ENCODE measurements around the gene RUNX2.

- no peak for TF ChIP-seq CTCF (conservative IDR thresholded peaks at IDR 0.05; ENCODE audit: low read depth in 2 of 2)
- TF ChIP-seq EZH2phosphoT487 (IDR thresholded peaks at IDR 0.05; ENCODE audit: unreplicated experiment): no peak
- TF ChIP-seq EZH2 (IDR thresholded peaks at IDR 0.05; ENCODE audit: low read depth, unreplicated experiment): no peak
- TF ChIP-seq NANOG (IDR thresholded peaks at IDR 0.05; ENCODE audit: borderline replicate concordance): no peak
- no peak for TF ChIP-seq POLR2AphosphoS5 (IDR thresholded peaks at IDR 0.05; ENCODE audit: low read depth)
- no peak for TF ChIP-seq REST (IDR thresholded peaks at IDR 0.05; ENCODE audit: unreplicated experiment)
- TF ChIP-seq CREB1 (CRISPR knock-in tag; IDR thresholded peaks at IDR 0.05; ENCODE audit: low read depth): no peak
- TF ChIP-seq ETS1 (IDR thresholded peaks at IDR 0.05): no peak
- TF ChIP-seq ZNF114 (CRISPR knock-in tag; IDR thresholded peaks at IDR 0.05): no peak
- TF ChIP-seq JUNB (IDR thresholded peaks at IDR 0.05; ENCODE audit: unreplicated experiment): no peak
- TF ChIP-seq STAT1 (IDR thresholded peaks at IDR 0.05; ENCODE audit: unreplicated experiment): no peak
- TF ChIP-seq ZNF331 (CRISPR knock-in tag; IDR thresholded peaks at IDR 0.05; ENCODE audit: low read depth): no peak
These were observed 333.5 kb downstream of the RUNX2 start for GRCh38 chr6:45661661-45662060.
